Skeletal muscle tissue (tissue), 4 donors: ENCODE measurements around the gene PTPRN2. TPM values are rescaled to one million over a fixed set of nuclear protein-coding genes. Genes with fewer than 3 reads are reported as not detected.

Experiments used
- H3K27ac ChIP-seq: one replicate; pipeline ENCODE4 v1.7.0; 2013; ENCODE audit warnings: mild to moderate bottlenecking, low read depth, low read length, inconsistent platforms
- H3K27me3 ChIP-seq, 3 donors: one replicate each; pipeline ENCODE4 v1.7.0; 2013; ENCODE audit warnings: low read length in 3 of 3; ENCODE audit not compliant: control insufficient read depth in 3 of 3, insufficient read depth in 3 of 3
- H3K36me3 ChIP-seq, 3 donors: one replicate each; pipeline ENCODE4 v1.7.0; 2013; ENCODE audit warnings: low read length in 3 of 3; ENCODE audit not compliant: control insufficient read depth in 3 of 3, insufficient read depth in 3 of 3
- H3K4me1 ChIP-seq, 3 donors: one replicate each; pipeline ENCODE4 v1.7.0; 2013; ENCODE audit warnings: low read length in 3 of 3, mild to moderate bottlenecking in 3 of 3; ENCODE audit not compliant: control insufficient read depth in 3 of 3, insufficient read depth in 3 of 3
- H3K4me3 ChIP-seq, 3 donors: one replicate each; pipeline ENCODE4 v1.7.0; 2013; ENCODE audit warnings: low read length in 3 of 3
- H3K9ac ChIP-seq, 3 donors: one replicate each; pipeline ENCODE4 v1.7.0; 2013; ENCODE audit warnings: low read length in 3 of 3, mild to moderate bottlenecking in 3 of 3, moderate library complexity in 2 of 3, low read depth in 1 of 3
- H3K9me3 ChIP-seq, 3 donors: one replicate each; pipeline ENCODE4 v1.7.0; 2013; ENCODE audit warnings: low read length in 3 of 3; ENCODE audit not compliant: control insufficient read depth in 3 of 3
- total RNA-seq: library from RNA; depleted of rRNA; stranded (reverse); fragments of >200 nt; gene quantifications from one replicate; pipeline ENCODE4 v1.2.3, GENCODE V29; 2014
- donor health status: Osteomylitis.

The PTPRN2 gene
- total RNA-seq, 1 donor from 2014 or later, result 1.6 TPM

DNA sequence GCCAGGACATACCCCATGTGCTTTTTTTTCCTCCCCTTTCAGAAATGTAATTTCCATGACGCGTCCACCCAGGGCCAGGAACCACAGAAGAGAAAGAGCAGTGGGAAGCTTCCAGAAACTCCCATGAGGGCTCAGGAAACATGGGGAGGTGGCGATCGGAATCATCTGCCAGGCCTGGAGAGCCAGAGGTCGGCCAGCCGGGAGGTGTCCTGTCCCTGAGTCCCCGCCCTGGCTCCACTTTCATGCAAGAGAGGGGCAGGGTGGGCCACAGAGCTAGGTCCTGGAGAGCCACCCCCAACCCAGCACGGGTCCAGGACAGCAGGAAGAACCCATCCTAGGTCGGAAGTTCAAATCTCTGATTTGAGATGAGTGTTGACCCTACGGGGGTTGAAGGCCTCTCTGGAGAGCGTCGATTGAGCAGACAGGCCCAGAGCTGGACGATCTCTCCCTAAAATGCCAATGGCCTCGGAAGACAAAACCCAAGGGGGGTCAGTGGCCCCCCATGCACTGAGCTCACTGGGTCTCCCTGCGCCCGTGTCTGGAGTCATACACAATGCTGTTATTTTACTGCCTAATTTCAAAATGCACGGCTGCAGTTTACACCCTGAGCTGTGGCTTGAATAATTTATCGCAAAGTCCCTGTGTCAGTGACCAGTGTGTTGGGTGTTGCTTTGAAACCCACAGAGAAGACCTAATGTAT is 594.1 kb downstream of the PTPRN2 start:
- Histone ChIP-seq H3K27ac (no peak overlapping the region), H3K27me3 (peaks cover 0 to 20% (median 2%) of the 10 kb centered on the region in 3 donors), H3K36me3 (no peaks in the 10 kb centered on the region), H3K4me1 (no peaks in the 10 kb centered on the region), H3K9me3 (peaks cover 0 to 3% (median 0%) of the 10 kb centered on the region in 3 donors), H3K9ac (no peak overlapping the region), H3K4me3 (no peak overlapping the region)

DNA sequence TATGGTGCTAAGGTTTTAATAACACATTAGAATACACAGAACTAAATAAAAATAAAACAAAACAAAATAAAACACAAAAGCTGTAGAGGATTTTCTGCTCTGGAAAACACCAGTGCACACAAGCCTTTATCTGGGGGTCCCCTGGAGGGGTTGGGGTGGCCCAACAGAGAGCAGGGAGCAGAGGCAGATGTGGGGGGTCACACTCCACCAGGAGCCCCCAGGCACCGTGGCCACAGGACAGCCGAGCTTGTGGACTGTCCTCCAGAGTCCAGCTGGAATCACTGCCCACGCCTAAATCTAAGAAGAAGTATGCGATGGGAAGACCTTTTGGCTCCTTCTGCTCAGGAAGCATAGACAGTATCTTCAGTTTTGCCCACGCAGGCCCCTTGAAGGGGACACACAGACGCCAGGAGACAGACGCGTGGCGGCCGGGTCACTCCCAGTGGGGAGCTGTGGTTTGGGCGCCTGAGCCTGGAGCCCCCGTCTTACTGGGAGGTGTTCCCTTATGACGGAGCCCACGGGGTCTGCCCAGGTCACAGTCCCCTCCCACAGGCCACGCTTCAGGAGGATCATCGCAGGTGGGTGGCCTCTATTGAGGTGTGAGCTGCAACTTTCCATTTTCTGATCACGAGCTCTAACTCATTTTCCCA is 595.0 kb downstream of the PTPRN2 start:
- Histone ChIP-seq H3K36me3 (no peaks in the 10 kb centered on the region), H3K9me3 (peaks cover 0 to 3% (median 0%) of the 10 kb centered on the region in 3 donors), H3K27ac (no peak overlapping the region), H3K9ac (no peak overlapping the region), H3K4me3 (no peak overlapping the region), H3K4me1 (no peaks in the 10 kb centered on the region), H3K27me3 (peaks cover 2 to 27% (median 10%) of the 10 kb centered on the region in 3 donors)

DNA sequence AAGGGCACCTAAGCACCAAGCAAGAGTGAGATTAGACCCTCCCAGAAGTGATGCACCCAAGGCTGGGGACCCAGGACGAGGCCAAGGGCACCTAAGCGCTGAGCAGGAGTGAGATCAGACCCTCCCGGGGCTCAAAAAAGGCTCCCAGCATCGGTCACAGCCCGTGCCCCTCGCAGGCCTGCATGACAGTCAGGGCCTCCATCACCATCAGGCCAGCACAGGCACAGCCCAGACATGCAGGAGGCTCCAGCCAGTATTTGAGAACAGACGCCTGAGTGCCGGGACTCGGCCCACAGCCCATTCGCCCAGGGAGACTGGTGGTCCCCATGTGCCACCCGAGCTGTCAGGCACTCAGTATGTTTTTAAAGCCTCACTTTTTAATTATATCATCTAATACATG is 595.9 kb downstream of the PTPRN2 start:
- Histone ChIP-seq H3K9ac (no peak overlapping the region), H3K4me3 (no peak overlapping the region), H3K27ac (no peak overlapping the region), H3K36me3 (no peaks in the 10 kb centered on the region), H3K9me3 (peaks cover 0 to 3% (median 0%) of the 10 kb centered on the region in 3 donors), H3K27me3 (peaks cover 4 to 28% (median 11%) of the 10 kb centered on the region in 3 donors), H3K4me1 (no peaks in the 10 kb centered on the region)

DNA sequence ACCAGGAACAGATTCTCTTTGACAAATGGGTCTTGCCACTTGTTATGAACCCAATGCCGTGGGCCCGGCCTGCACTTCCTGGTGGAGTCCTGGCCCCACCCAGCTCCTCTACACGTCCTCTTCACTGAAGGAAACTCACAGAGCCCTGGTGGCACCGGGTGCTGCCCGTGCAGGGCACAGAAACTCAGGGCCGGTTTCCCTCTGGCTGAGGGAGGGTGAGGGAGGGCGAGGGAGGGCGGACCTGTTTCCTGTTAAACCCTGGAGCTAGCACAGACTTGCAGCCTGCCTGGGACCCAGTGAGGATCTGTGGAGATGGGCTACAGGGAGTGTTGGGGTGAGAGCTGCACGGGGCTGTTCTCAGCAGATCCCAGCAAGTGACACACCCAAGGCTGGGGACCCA is 596.3 kb downstream of the PTPRN2 start:
- Histone ChIP-seq H3K4me3 (no peak overlapping the region), H3K27ac (no peak overlapping the region), H3K36me3 (no peaks in the 10 kb centered on the region), H3K9ac (no peak overlapping the region), H3K4me1 (no peaks in the 10 kb centered on the region), H3K9me3 (peaks cover 0 to 3% (median 0%) of the 10 kb centered on the region in 3 donors), H3K27me3 (peaks cover 6 to 31% (median 11%) of the 10 kb centered on the region in 3 donors)

DNA sequence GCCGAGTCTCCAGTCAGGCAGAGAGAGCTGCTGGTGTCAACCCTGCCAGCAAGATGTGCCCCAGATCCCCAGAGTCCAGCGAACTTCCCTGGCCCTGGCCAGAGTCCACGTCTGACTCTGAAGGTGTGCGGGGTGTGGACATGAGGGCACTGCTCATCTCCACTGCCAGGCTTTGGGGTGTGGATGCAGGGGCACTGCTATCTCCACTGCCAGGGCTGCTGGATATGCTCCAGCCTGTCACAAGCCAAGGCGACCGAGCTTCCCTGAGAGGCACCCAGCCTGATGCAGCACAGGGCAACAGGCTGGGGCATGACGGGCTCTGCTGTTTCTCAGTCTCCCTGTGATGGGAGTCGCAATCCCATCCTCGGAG is 596.8 kb downstream of the PTPRN2 start:
- Histone ChIP-seq H3K4me3 (no peak overlapping the region), H3K36me3 (no peaks in the 10 kb centered on the region), H3K27me3 (peaks cover 10 to 36% (median 11%) of the 10 kb centered on the region in 3 donors), H3K4me1 (no peaks in the 10 kb centered on the region), H3K27ac (no peak overlapping the region), H3K9me3 (peaks cover 0 to 1% (median 0%) of the 10 kb centered on the region in 3 donors), H3K9ac (no peak overlapping the region)

DNA sequence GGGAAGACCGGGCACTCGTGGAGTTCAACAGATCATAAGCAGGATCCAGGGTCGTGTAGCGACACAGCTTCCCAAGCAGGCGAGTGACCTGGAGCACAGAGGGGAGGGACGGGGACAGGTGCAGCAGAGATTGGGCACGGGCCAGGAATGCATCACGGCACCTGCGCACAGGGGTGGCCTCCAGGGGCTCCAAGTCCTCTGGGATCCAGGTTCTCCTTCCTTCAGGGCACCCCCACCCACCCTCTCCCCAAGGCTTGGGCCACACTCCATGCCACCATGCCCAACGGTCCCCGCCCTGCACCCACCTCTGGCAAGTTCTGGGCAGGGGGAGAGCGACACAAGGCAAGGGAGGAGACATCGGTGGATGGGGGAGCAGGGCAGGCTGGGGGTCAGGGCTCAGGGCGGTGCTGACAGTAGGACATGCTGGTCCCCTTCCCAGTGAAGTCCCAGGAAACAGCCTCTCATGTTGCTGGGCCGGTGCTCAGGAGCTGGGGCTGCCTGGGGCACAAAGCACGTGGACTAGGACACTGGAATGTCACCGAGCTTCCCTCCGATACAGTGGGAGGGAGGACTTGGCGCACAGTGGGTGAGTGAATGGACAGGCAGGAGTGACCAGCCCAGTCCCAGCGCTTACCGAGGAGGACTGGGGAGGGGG is 597.3 kb downstream of the PTPRN2 start:
- Histone ChIP-seq H3K9ac (no peak overlapping the region), H3K36me3 (no peaks in the 10 kb centered on the region), H3K27ac (no peak overlapping the region), H3K9me3 (no peaks in the 10 kb centered on the region), H3K27me3 (peaks cover 10 to 38% (median 11%) of the 10 kb centered on the region in 3 donors), H3K4me1 (no peaks in the 10 kb centered on the region), H3K4me3 (no peak overlapping the region)

DNA sequence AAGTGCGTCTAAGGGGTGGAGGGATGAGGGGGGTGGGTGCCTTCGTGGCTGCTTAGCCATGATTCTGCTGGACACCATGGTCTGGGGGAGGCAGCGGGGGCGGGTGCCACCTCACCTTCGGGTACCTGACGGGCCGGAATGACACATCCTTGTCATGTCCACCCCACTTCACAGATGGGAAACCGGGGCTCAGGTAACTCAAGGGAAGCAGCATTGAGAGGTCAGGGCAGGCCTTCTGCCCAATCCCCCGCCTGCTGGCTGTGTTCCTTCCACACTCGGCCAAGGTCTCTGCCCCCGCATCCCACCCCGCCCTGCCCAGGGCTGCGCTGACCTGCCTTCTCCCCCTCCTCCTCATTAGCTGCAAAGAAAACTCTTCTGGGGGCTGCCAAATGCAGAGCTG is 598.0 kb downstream of the PTPRN2 start:
- Histone ChIP-seq H3K4me3 (no peak overlapping the region), H3K9me3 (no peaks in the 10 kb centered on the region), H3K27ac (no peak overlapping the region), H3K36me3 (no peaks in the 10 kb centered on the region), H3K9ac (no peak overlapping the region), H3K4me1 (no peaks in the 10 kb centered on the region), H3K27me3 (peaks cover 10 to 38% (median 11%) of the 10 kb centered on the region in 3 donors)

DNA sequence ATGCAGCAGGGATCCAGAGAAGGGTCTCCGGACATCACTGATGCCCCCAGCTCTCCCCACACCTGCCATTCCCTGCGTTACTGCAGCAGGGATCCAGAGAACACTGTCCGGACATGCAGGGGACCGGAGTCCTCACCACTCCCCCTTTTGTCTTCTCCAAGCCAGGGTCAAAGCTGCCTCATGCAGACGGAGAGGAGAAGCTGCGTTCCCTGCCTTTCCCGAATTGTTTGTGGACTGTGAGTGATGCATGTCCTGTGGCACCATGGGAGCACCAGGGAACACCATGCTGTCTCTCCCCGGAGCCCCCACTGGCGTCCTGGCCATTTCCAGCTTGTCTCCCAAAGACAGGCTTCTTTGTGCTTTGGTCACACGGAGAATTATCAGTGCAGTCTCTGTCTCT is 599.7 kb downstream of the PTPRN2 start:
- no peaks in the 10 kb centered on the region for H3K36me3 ChIP-seq
- no peak overlapping the region for H3K4me3 ChIP-seq
- H3K9ac ChIP-seq, result no peak overlapping the region
- H3K4me1 ChIP-seq, result no peaks in the 10 kb centered on the region
- H3K9me3 ChIP-seq, result no peaks in the 10 kb centered on the region
- H3K27me3 ChIP-seq, result peaks cover 10 to 35% (median 11%) of the 10 kb centered on the region in 3 donors
- no peak overlapping the region for H3K27ac ChIP-seq

DNA sequence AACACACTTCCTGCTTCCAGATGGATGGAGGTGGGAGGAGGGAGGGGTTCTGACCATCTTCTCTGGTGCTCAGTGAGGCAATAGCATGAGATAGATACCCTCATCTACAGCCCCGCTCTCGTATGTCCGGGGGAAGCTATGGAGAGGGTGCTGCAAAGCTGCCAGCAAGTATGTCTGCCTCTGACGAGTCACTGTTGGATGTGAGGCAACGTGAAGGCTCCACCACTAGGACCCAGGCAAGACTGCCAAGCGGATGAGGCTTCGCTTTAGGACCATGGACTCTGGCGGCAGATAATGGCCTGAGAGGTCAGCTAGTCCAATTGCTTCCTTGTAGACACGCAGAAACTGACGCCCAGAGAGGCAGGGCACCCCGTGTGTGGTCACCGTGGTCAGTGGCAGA is 601.6 kb downstream of the PTPRN2 start:
- Histone ChIP-seq H3K4me1 (no peaks in the 10 kb centered on the region), H3K9me3 (no peaks in the 10 kb centered on the region), H3K27ac (no peak overlapping the region), H3K9ac (no peak overlapping the region), H3K36me3 (no peaks in the 10 kb centered on the region), H3K4me3 (no peak overlapping the region), H3K27me3 (peaks cover 10 to 35% (median 11%) of the 10 kb centered on the region in 3 donors)

DNA sequence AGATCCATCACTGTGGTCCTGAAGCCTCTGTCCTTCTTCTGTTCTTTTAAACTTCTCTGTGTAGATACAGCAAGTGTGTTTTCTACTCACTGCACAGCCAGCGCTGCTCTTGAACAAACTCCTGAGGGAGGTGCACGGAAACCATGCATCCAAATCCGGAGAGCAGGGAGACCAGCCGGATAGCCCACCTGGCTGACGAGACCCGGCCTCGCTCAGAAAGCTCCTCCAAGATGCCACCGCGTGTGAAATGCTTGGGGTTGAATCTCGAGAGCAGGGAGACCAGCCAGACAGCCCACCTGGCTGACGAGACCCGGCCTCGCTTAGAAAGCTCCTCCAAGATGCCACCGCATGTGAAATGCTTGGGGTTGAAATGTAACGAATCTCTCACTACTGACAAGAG is 602.0 kb downstream of the PTPRN2 start:
- peaks cover 12 to 37% (median 14%) of the 10 kb centered on the region in 3 donors for H3K27me3 ChIP-seq

More for the DNA sequence above, 602.0 kb downstream of the PTPRN2 start:
- no peak overlapping the region for H3K9ac ChIP-seq
- no peak overlapping the region for H3K27ac ChIP-seq
- no peaks in the 10 kb centered on the region for H3K4me1 ChIP-seq
- no peak overlapping the region for H3K4me3 ChIP-seq
- no peaks in the 10 kb centered on the region for H3K36me3 ChIP-seq
- H3K9me3 ChIP-seq, result no peaks in the 10 kb centered on the region
